Forelimb muscle (tissue), 1 donor: ENCODE measurements around the gene CRYGS. TPM values are rescaled to one million over a fixed set of nuclear protein-coding genes. Genes with fewer than 3 reads are reported as not detected.

Experiments used
- DNase-seq: peaks from one replicate; pipeline ENCODE4 v3.0.0-alpha.2; 2013; ENCODE audit warnings: low read depth
- polyA plus RNA-seq: library from polyadenylated mRNA; unstranded; fragments of 120-200 nt; gene quantifications from one replicate; pipeline ENCODE4 v1.2.1, GENCODE V29; 2013; ENCODE audit not compliant: insufficient read length

Gene CRYGS
- polyA plus RNA-seq, 1 donor, result 3.5 TPM

DNA sequence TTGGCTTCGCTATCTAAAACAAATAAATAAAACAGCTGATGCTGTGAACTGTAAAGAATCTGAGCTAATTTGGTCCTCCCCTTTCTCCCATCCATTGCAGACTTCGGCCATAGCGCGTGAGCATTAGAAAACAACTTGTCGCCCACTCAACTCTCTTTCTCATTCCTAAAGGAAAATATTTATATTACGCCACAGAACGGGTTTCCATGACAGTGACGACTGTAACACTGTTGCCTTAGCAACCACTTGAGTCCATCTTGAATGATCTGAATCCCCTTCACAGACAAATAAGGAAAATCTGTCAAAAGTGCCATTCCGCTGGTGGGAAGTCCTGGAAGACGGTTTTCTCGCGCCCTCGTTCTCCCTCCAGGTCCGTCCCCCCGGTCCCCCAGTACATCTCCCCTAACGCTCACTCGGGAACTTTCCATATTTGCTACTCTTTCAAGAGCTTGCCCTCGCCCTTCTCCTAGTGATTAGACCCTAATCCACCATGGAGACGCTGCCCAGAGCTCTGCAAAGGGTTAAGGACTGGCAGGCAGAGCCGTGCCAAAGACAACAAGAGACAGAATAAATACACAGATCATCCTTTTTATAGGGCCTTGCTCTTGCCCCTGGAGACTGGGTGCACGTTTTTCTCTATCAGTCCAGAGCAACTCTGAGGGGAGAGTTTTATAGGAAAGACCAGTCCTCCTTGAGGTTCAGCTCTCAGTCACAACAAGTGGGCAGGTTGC is 50.5 kb downstream of the CRYGS start:
- no peak for DNase-seq

DNA sequence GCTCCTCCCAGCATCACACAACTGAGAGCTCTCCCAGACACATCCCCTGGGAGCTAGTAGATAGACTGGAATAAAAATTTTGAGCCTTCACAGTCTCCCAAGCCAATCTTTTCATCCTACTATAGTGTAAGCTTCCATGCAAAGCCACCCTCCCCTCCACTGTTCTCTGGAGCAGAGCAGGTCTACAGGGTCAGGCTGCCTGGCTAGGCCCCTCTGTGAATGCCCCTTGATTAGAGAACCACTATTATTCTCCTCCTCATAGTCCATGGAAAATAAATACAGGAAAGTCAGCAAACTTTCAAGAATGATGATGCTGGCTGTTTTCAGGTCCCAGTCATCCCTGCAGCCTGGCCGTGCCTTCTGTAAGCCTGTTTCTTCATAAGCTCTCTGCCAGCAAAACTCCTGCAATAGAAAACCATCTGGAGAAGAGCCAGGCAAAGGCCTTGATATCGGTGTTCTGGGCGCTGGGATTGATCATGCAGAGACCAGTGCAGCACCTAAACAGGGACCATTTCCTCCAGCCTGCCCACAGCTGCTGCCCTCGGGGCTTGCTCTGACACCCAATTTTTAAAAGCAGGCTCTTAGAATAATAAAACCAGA is 51.7 kb downstream of the CRYGS start:
- no peak for DNase-seq

DNA sequence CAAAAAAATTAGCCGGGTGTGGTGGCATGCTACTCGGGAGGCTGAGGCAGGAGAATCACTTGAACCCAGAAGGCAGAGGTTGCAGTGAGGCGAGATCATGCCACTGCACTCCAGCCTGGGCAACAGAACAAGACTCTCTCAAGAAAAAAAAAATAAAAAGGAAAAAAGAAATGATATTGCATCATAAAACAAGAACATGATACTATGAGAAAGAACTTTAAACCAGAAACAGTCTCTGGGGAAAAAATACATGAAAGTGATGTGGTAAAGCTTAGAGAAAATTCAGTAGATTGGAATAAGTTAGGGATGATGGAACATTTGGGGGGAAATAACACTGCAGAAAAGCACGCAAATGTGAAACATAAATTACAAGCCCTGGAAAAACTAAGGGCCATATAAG is 54.7 kb downstream of the CRYGS start:
- DNase-seq, result no peak

Other genes with a start within 250 kb of the CRYGS start
- 3.1 TPM for gene DGKG, start 182.1 kb downstream of the CRYGS start, polyA plus RNA-seq
- 12.0 TPM for gene TBCCD1, start 23.0 kb upstream of the CRYGS start, polyA plus RNA-seq
- gene DNAJB11, start 26.3 kb upstream of the CRYGS start, polyA plus RNA-seq, result 31.0 TPM
- gene AHSG, start 68.7 kb upstream of the CRYGS start, polyA plus RNA-seq, result not detected
- gene FETUB, start 96.0 kb upstream of the CRYGS start, polyA plus RNA-seq, result not detected
- not detected for gene HRG, start 121.6 kb upstream of the CRYGS start, polyA plus RNA-seq
- not detected for gene KNG1, start 173.0 kb upstream of the CRYGS start, polyA plus RNA-seq
- gene EIF4A2, start 239.2 kb upstream of the CRYGS start, polyA plus RNA-seq, result 536 TPM